ENCODE results near the gene LRCOL1.

LRCOL1 gene

DNA sequence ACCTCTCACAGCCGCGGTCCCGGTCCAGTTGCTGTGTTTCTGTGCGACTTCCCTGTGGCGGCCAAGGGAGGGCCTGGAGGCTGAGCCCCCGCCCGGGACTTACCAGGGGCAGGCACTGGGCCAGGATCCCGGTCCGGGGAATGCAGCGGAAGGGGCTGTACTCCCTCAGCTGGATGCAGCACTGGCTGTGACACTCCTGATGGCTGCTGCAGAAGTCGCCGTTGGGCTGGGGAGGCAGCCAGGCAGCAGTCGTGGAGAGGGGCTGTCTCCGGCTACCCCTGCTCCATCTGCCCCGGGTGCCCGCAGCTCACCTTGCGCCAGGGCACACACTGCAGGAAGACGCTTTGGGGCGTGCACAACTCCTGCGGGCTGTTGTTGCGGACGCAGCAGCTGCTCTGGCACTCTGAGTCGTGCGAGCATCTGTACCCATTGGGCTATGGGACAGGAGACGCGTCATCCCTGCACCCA is 6.2 kb downstream of the LRCOL1 start:
- H3K9me2 ChIP-seq (ENCODE audit: low read depth, low read length) = no peaks in the 10 kb centered on the region
- H3K4me2 ChIP-seq (ENCODE audit: low read length) = no peak overlapping the region
- H3K79me2 ChIP-seq (ENCODE audit: insufficient read depth, low read length) = no peaks in the 10 kb centered on the region
- no peaks in the 10 kb centered on the region for H3K4me1 ChIP-seq (ENCODE audit: insufficient read depth, low read length, severe bottlenecking)
- TF ChIP-seq, protein P1, sequence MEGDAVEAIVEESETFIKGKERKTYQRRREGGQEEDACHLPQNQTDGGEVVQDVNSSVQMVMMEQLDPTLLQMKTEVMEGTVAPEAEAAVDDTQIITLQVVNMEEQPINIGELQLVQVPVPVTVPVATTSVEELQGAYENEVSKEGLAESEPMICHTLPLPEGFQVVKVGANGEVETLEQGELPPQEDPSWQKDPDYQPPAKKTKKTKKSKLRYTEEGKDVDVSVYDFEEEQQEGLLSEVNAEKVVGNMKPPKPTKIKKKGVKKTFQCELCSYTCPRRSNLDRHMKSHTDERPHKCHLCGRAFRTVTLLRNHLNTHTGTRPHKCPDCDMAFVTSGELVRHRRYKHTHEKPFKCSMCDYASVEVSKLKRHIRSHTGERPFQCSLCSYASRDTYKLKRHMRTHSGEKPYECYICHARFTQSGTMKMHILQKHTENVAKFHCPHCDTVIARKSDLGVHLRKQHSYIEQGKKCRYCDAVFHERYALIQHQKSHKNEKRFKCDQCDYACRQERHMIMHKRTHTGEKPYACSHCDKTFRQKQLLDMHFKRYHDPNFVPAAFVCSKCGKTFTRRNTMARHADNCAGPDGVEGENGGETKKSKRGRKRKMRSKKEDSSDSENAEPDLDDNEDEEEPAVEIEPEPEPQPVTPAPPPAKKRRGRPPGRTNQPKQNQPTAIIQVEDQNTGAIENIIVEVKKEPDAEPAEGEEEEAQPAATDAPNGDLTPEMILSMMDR (IDR thresholded peaks at IDR 0.05; ENCODE audit: low read length) = no peak
- no peak for TF ChIP-seq EZH2 (IDR thresholded peaks at IDR 0.05; ENCODE audit: borderline replicate concordance, low read length)
- no peak overlapping the region for H3K4me3 ChIP-seq (ENCODE audit: low read depth, low read length, poor library complexity, severe bottlenecking)
- no peaks in the 10 kb centered on the region for H3K36me3 ChIP-seq (ENCODE audit: insufficient read depth, low read length)
- no peaks in the 10 kb centered on the region for H3K9me3 ChIP-seq (ENCODE audit: low read length)
- H4K20me1 ChIP-seq (ENCODE audit: insufficient read depth, low read length) = no peaks in the 10 kb centered on the region
- no peak overlapping the region for H2AFZ ChIP-seq (ENCODE audit: low read length)
- no peak overlapping the region for H3K9ac ChIP-seq (ENCODE audit: low read length)
- no peaks in the 10 kb centered on the region; the same call in none of the 2 replicates for H3K27me3 ChIP-seq (ENCODE audit: insufficient read depth, low read length)
- no peak overlapping the region for H3K27ac ChIP-seq (ENCODE audit: low read depth, low read length, poor library complexity, severe bottlenecking)
- H3F3A ChIP-seq (ENCODE audit: insufficient read depth, low read length) = no peaks in the 10 kb centered on the region

DNA sequence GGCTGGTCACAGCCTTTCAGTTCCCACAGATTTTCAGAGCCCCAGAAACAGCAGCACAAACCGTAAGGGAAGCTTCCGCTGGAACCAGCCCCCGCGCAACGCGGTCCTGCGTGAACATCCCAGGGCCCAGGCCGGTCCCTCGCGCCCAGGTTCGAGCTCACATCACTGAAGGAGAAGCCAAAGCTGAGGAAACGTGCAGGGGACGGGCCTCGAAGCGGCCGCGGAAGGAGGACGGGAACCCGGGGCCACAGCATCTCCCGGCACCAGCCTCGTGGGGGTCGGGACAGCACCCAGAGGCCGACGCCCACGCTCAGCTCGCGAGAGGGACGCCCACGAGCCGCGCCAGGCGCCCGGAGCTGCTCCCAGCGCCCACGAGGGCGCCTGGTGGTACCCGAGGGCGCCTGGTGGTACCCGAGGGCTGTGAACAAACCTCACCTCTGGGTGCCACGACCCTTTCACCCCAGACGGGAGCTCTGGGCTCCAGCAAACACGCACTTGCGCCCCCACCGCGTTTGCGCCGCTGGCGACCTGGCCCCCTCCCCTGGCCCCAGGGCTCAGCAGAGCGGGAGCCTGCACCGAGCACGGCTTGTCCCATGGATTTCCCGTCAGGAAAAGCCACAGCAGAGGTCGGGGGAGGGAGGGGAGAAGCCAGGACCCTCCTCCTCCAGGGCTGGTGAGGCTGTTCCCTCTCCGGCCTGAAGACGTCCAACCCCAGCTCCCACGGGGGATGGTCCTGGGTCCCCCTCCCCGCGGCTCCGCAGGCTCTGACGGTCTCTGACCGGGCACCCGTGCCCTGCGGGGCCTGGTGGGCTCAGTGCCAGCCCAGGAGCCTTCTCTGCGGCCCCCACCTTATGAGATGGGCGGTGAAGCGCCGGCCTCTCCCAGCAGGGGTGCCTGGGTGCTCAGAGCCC is 6.9 kb downstream of the LRCOL1 start:
- H3K4me1 ChIP-seq (ENCODE audit: insufficient read depth, low read length, severe bottlenecking) = no peaks in the 10 kb centered on the region
- no peaks in the 10 kb centered on the region for H4K20me1 ChIP-seq (ENCODE audit: insufficient read depth, low read length)
- H3K9me3 ChIP-seq (ENCODE audit: low read length) = no peaks in the 10 kb centered on the region
- H3K79me2 ChIP-seq (ENCODE audit: insufficient read depth, low read length) = no peaks in the 10 kb centered on the region
- H3K36me3 ChIP-seq (ENCODE audit: insufficient read depth, low read length) = no peaks in the 10 kb centered on the region
- H3K4me2 ChIP-seq (ENCODE audit: low read length) = no peak overlapping the region
- no peak overlapping the region for H2AFZ ChIP-seq (ENCODE audit: low read length)
- no peaks in the 10 kb centered on the region; the same call in none of the 2 replicates for H3K27me3 ChIP-seq (ENCODE audit: insufficient read depth, low read length)
- H3K27ac ChIP-seq (ENCODE audit: low read depth, low read length, poor library complexity, severe bottlenecking) = no peak overlapping the region
- no peaks in the 10 kb centered on the region for H3K9me2 ChIP-seq (ENCODE audit: low read depth, low read length)
- TF ChIP-seq, protein P1 (IDR thresholded peaks at IDR 0.05; ENCODE audit: low read length) = no peak
- TF ChIP-seq EZH2 (IDR thresholded peaks at IDR 0.05; ENCODE audit: borderline replicate concordance, low read length) = no peak
- no peak overlapping the region for H3K4me3 ChIP-seq (ENCODE audit: low read depth, low read length, poor library complexity, severe bottlenecking)
- H3F3A ChIP-seq (ENCODE audit: insufficient read depth, low read length) = no peaks in the 10 kb centered on the region
- no peak overlapping the region for H3K9ac ChIP-seq (ENCODE audit: low read length)

DNA sequence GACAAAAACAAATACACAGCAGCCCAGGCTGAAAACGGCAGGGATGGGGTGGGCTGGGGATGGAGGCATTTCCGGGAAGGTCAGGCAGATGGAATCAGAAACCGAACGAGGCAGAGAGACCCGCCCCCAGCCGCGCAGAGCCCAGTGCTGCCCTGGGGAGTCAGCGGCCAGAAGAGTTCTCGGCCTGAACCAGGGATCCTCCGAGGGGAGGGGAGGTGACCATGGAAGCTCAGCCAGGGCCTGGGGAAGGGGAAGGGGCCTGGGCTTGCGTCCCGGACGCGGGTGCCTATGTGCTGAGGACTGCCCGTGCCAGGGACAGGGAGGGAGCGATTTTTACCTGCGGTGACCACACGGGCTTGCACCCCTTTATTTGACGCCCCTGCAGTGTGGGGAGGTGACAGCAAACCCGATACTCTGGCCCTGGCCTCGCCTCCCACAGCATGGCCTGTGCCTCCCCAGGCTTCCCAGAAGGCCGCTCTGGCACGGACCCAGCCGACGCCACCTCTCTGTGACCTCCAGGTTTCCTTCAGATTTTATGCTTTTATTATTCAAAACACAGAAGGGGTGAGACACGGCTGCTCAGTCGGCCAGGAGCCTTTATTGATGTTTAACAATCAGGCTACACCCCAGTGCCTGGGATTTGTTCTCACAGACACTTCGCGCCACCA is 7.7 kb downstream of the LRCOL1 start:
- Histone ChIP-seq H3K9ac (ENCODE audit: low read length) (no peak overlapping the region), H3K79me2 (ENCODE audit: insufficient read depth, low read length) (no peaks in the 10 kb centered on the region), H3K27ac (ENCODE audit: low read depth, low read length, poor library complexity, severe bottlenecking) (no peak overlapping the region), H3K4me1 (ENCODE audit: insufficient read depth, low read length, severe bottlenecking) (no peaks in the 10 kb centered on the region), H3K9me3 (ENCODE audit: low read length) (no peaks in the 10 kb centered on the region), H3K4me3 (ENCODE audit: low read depth, low read length, poor library complexity, severe bottlenecking) (no peak overlapping the region), H3K27me3 (ENCODE audit: insufficient read depth, low read length) (no peaks in the 10 kb centered on the region; the same call in none of the 2 replicates), H3F3A (ENCODE audit: insufficient read depth, low read length) (no peaks in the 10 kb centered on the region), H4K20me1 (ENCODE audit: insufficient read depth, low read length) (no peaks in the 10 kb centered on the region), H3K9me2 (ENCODE audit: low read depth, low read length) (no peaks in the 10 kb centered on the region), H2AFZ (ENCODE audit: low read length) (no peak overlapping the region), H3K4me2 (ENCODE audit: low read length) (no peak overlapping the region), H3K36me3 (ENCODE audit: insufficient read depth, low read length) (no peaks in the 10 kb centered on the region)
- TF ChIP-seq, protein P1 (IDR thresholded peaks at IDR 0.05; ENCODE audit: low read length) = no peak
- TF ChIP-seq EZH2 (IDR thresholded peaks at IDR 0.05; ENCODE audit: borderline replicate concordance, low read length) = no peak
